Measurements from ENCODE around the gene RAVER2. TPM values are rescaled to one million over a fixed set of nuclear protein-coding genes. Genes with fewer than 3 reads are reported as not detected.

The RAVER2 gene
- total RNA-seq, 1 experiment from 2014 or later, result 13.3 TPM

DNA sequence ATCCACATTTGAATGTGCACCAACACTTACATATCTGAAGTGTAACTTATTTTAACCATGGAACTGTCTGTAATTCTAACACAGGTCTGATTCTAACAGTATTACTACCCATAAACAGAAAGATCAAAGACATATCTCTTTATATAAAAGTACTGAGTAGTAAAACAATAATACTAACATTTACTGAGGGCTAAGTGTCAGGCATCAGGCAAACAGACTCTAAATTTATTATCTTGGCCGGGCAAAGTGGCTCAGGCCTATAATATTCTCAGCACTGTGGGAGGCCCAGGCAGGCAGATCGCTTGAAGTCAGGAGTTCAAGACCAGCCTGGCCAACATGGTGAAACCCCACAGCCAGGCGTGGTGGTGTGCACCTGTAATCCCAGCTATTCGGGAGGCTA is 135.6 kb downstream of the RAVER2 start:
- Histone ChIP-seq H3K9ac (ENCODE audit: extremely low read depth, insufficient read length, low read length) (no peak overlapping the region), H3K79me1 (ENCODE audit: insufficient read depth, low read depth, low read length, poor library complexity, severe bottlenecking) (no peaks in the 10 kb centered on the region), H3K18ac (ENCODE audit: insufficient read length, low read depth, low read length) (no peak overlapping the region), H3K4me1 (ENCODE audit: insufficient read depth, low read length) (no peaks in the 10 kb centered on the region), H2BK12ac (ENCODE audit: insufficient read length, low read depth, low read length) (no peak overlapping the region), H2AK5ac (ENCODE audit: insufficient read length, low read length) (no peak overlapping the region), H3T11ph (ENCODE audit: low read length) (no peak overlapping the region), H4K8ac (replicated peaks; ENCODE audit: insufficient read length, low read depth, low read length) (no peak overlapping the region), H4K20me1 (ENCODE audit: control insufficient read depth, insufficient read depth, insufficient read length) (no peaks in the 10 kb centered on the region), H4K5ac (ENCODE audit: insufficient read length, low read depth, low read length) (no peak overlapping the region), H3K27ac (ENCODE audit: insufficient read length, low read depth, low read length) (no peak overlapping the region), H2BK120ac (ENCODE audit: low read depth, low read length, poor library complexity, severe bottlenecking) (no peak overlapping the region), H3K14ac (ENCODE audit: insufficient read depth, low read length) (no peak overlapping the region), H2BK5ac (ENCODE audit: insufficient read length, low read length) (no peak overlapping the region), H2BK20ac (ENCODE audit: low read depth, low read length, poor library complexity, severe bottlenecking) (no peak overlapping the region), H3K79me2 (ENCODE audit: insufficient read depth, low read length) (no peaks in the 10 kb centered on the region), H2BK15ac (ENCODE audit: low read depth, low read length) (no peak overlapping the region), H2AFZ (ENCODE audit: low read length) (no peak overlapping the region), H3K56ac (ENCODE audit: insufficient read length, low read depth, low read length) (no peak overlapping the region), H3K4ac (ENCODE audit: low read depth, low read length) (no peak overlapping the region), H4K91ac (ENCODE audit: insufficient read length, low read depth, low read length) (no peak overlapping the region), H3K23me2 (ENCODE audit: insufficient read length, low read depth, low read length, poor library complexity, severe bottlenecking) (no peaks in the 10 kb centered on the region), H3K27me3 (ENCODE audit: insufficient read depth, low read length) (no peaks in the 10 kb centered on the region), H3K4me2 (ENCODE audit: insufficient read depth, insufficient read length, low read length) (no peak overlapping the region), H3K23ac (ENCODE audit: insufficient read length, low read depth, low read length) (no peak overlapping the region), H3K9me3 (ENCODE audit: control insufficient read depth, low read depth, low read length) (no peaks in the 10 kb centered on the region)
- Mint-ChIP-seq H3K36me3 (ENCODE audit: insufficient read depth in 1 of 3, low read depth in 3 of 3) (0 out of 7 replicates have a peak, but pooled peaks cover 0 to 3% (median 0%) of the 10 kb centered on the region in 3 experiments), H3K27me3 (ENCODE audit: low read depth) (no peaks in the 10 kb centered on the region), H3K9me3 (no peaks in the 10 kb centered on the region), H3K4me1 (peaks cover 22 to 27% of the 10 kb centered on the region in 2 experiments), H3K27ac (no peak overlapping the region), H3K4me3 (no peak overlapping the region)
- TF ChIP-seq, protein P1, sequence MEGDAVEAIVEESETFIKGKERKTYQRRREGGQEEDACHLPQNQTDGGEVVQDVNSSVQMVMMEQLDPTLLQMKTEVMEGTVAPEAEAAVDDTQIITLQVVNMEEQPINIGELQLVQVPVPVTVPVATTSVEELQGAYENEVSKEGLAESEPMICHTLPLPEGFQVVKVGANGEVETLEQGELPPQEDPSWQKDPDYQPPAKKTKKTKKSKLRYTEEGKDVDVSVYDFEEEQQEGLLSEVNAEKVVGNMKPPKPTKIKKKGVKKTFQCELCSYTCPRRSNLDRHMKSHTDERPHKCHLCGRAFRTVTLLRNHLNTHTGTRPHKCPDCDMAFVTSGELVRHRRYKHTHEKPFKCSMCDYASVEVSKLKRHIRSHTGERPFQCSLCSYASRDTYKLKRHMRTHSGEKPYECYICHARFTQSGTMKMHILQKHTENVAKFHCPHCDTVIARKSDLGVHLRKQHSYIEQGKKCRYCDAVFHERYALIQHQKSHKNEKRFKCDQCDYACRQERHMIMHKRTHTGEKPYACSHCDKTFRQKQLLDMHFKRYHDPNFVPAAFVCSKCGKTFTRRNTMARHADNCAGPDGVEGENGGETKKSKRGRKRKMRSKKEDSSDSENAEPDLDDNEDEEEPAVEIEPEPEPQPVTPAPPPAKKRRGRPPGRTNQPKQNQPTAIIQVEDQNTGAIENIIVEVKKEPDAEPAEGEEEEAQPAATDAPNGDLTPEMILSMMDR (conservative IDR thresholded peaks at IDR 0.05), result no peak
- no CpG with 5 or more reads among the region's 4 CpGs for WGBS (ENCODE audit: extremely low coverage, insufficient read length, low lambda C conversion rate)
- no peak for DNase-seq

All from H9 (cell line).